Left lung (tissue), 10 donors: ENCODE measurements around the gene TLR4. TPM values are rescaled to one million over a fixed set of nuclear protein-coding genes. Genes with fewer than 3 reads are reported as not detected.

Source experiments
- ATAC-seq: fragments of 200-7000 bp; cut with Tn5 transposase; one replicate; pipeline ENCODE4 v1.9.1; 2020; ENCODE audit warnings: moderate library complexity
- DNase-seq, 4 donors: peaks; one replicate each; pipeline ENCODE4 v3.0.0-alpha.2; 2013 to 2020
- H3K27ac ChIP-seq, 2 donors: fragments of 200-600 bp; sonication (generic) in 1 of 2; one replicate each; pipeline versions ENCODE4 v1.5.0 to v1.8.0; 2020 to 2021
- H3K27me3 ChIP-seq, 2 donors: fragments of 200-600 bp; sonication (generic) in 1 of 2; one replicate each; pipeline versions ENCODE4 v1.5.0 to v1.8.0; 2020 to 2021
- H3K36me3 ChIP-seq, 2 donors: fragments of 200-600 bp; sonication (generic) in 1 of 2; one replicate each; pipeline versions ENCODE4 v1.5.0 to v1.8.0; 2020 to 2021
- H3K4me1 ChIP-seq, 2 donors: fragments of 200-600 bp; one replicate each; pipeline ENCODE4 v1.8.0; 2021
- H3K4me3 ChIP-seq, 2 donors: fragments of 200-600 bp; sonication (generic) in 1 of 2; one replicate each; pipeline versions ENCODE4 v1.5.0 to v1.8.0; 2020 to 2021; ENCODE audit warnings: mild to moderate bottlenecking in 1 of 2
- H3K9me3 ChIP-seq, 2 donors: fragments of 200-600 bp; sonication (generic) in 1 of 2; one replicate each; pipeline versions ENCODE4 v1.5.0 to v1.8.0; 2020 to 2021
- CTCF ChIP-seq, 2 donors: fragments of 200-600 bp; sonication (generic) in 1 of 2; IDR thresholded peaks; one replicate each; pipeline versions ENCODE4 v1.5.0 to v1.8.0; 2021; ENCODE audit warnings: antibody characterized with exemption in 2 of 2
- intact Hi-C, 2 donors: fragments of 100-400 bp; cut with DNase I; formaldehyde crosslinking; loops; one replicate each; pipeline versions ENCODE4 v1.11.2 to v1.14.2; 2022
- polyA plus RNA-seq, 6 donors: library from polyadenylated mRNA; unstranded; fragments of 120-200 nt; gene quantifications; one replicate each; pipeline ENCODE4 v1.2.1, GENCODE V29; 2013; ENCODE audit not compliant: insufficient read length in 6 of 6
- total RNA-seq, 2 donors: library from RNA; stranded (reverse); fragmentation: NEBNext Ultra II Directional; extraction: Animal tissue kit (Norgen Biotek cat#: 25700); gene quantifications; one replicate each; pipeline ENCODE4 v1.2.1, GENCODE V29; 2021
- donor health status: DM: no; HTN: yes; CAD: no.
- donor health status: DM: no; HTN: no; CAD: no.

The TLR4 gene
- total and polyA plus RNA-seq, 8 donors = 7.9 to 62.1 (median 11.0) TPM

GRCh38 chr9:117745598-117745997 lies 41.4 kb downstream of the TLR4 start:
- no peak for TF ChIP-seq CTCF (IDR thresholded peaks at IDR 0.05)
- Histone ChIP-seq H3K4me3 (peak overlapping the region in 1 of 2 donors; percentile 32), H3K9me3 (no peaks in the 10 kb centered on the region), H3K27ac (no peak overlapping the region), H3K36me3 (no peaks in the 10 kb centered on the region), H3K4me1 (peaks cover 0 to 15% of the 10 kb centered on the region in 2 donors), H3K27me3 (peaks cover 11 to 20% of the 10 kb centered on the region in 2 donors)
- intact Hi-C loops = no loop called here
- DNase-seq (no peak), ATAC-seq (no peak)

- ATAC-seq = no peak
- DNase-seq = no peak
- no peak overlapping the region for H3K4me3 ChIP-seq
- H3K27me3 ChIP-seq = peaks cover 11 to 20% of the 10 kb centered on the region in 2 donors
- H3K36me3 ChIP-seq = no peaks in the 10 kb centered on the region
- peaks cover 0 to 15% of the 10 kb centered on the region in 2 donors for H3K4me1 ChIP-seq
- H3K27ac ChIP-seq = no peak overlapping the region
- intact Hi-C loops = no loop called here
- no peak for TF ChIP-seq CTCF (IDR thresholded peaks at IDR 0.05)
- H3K9me3 ChIP-seq = no peaks in the 10 kb centered on the region
Measured at GRCh38 chr9:117746263-117746662, 42.1 kb downstream of the TLR4 start.

GRCh38 chr9:117747386-117747970 lies 43.3 kb downstream of the TLR4 start:
- Histone ChIP-seq H3K36me3 (no peaks in the 10 kb centered on the region), H3K9me3 (no peaks in the 10 kb centered on the region), H3K4me1 (peaks cover 0 to 15% of the 10 kb centered on the region in 2 donors), H3K27me3 (peaks cover 11 to 20% of the 10 kb centered on the region in 2 donors), H3K4me3 (no peak overlapping the region), H3K27ac (no peak overlapping the region)
- intact Hi-C loops = no loop called here
- no peak for TF ChIP-seq CTCF (IDR thresholded peaks at IDR 0.05)
- no peak for DNase-seq
- no peak for ATAC-seq

- Histone ChIP-seq H3K4me1 (peaks cover 0 to 3% of the 10 kb centered on the region in 2 donors), H3K27ac (no peak overlapping the region), H3K9me3 (no peaks in the 10 kb centered on the region), H3K36me3 (no peaks in the 10 kb centered on the region), H3K27me3 (peaks cover 0 to 10% of the 10 kb centered on the region in 2 donors), H3K4me3 (no peak overlapping the region)
- no peak for TF ChIP-seq CTCF (IDR thresholded peaks at IDR 0.05)
- intact Hi-C loops = no loop called here
- DNase-seq (no peak), ATAC-seq (no peak)
Measured at GRCh38 chr9:117750401-117750800, 46.2 kb downstream of the TLR4 start.

GRCh38 chr9:117752894-117753293 lies 48.7 kb downstream of the TLR4 start:
- Histone ChIP-seq H3K27me3 (no peaks in the 10 kb centered on the region), H3K36me3 (no peaks in the 10 kb centered on the region), H3K27ac (no peak overlapping the region), H3K4me1 (no peaks in the 10 kb centered on the region), H3K9me3 (no peaks in the 10 kb centered on the region), H3K4me3 (no peak overlapping the region)
- DNase-seq (no peak), ATAC-seq (no peak)
- no peak for TF ChIP-seq CTCF (IDR thresholded peaks at IDR 0.05)
- intact Hi-C loops = no loop called here
